Endothelial cell of umbilical vein (primary cell): Measurements from ENCODE around the gene KCNH1. TPM values are rescaled to one million over a fixed set of nuclear protein-coding genes. Genes with fewer than 3 reads are reported as not detected.

Experiments
- BruUV-seq: library from RNA; stranded (reverse); fragments of 400-500 nt; replicated peaks from 2 replicates; lab custom pipeline; 2021; lab: Mats Ljungman, UMichigan
- CTCF ChIA-PET: fragments of 300-600, 350-600 bp; sonication (Branson Sonifier 250); formaldehyde crosslinking; loops from one replicate; lab custom pipeline; 2021; ENCODE audit warnings: antibody characterized with exemption, inconsistent platforms; lab: Charles Lee
- POLR2A ChIA-PET: fragments of 300-600, 350-600 bp; sonication (Branson Sonifier 250); formaldehyde crosslinking; loops from one replicate; lab custom pipeline; 2021; ENCODE audit warnings: antibody characterized with exemption, inconsistent platforms; lab: Charles Lee
- DNase-seq: peaks from one replicate; pipeline ENCODE4 v3.0.0-alpha.2; 2011; ENCODE audit warnings: low read depth, low spot score
- FAIRE-seq: peaks from 2 replicates; lab custom pipeline; 2011; peaks lifted over from hg19 to GRCh38; lab: Jason Lieb, UNC
- H2AFZ ChIP-seq: 2 replicates; pipeline ENCODE4 v1.6.0; 2012; ENCODE audit warnings: low read depth, low read length, control low read depth, inconsistent platforms
- H3K27ac ChIP-seq: 2 replicates; pipeline ENCODE4 v1.5.1; 2011; ENCODE audit warnings: low read depth, mild to moderate bottlenecking, control low read depth, low read length, moderate library complexity; ENCODE audit not compliant: insufficient read depth
- H3K27me3 ChIP-seq, 2 experiments: 2 replicates each; pipeline versions ENCODE4 v1.6.0 to v1.6.1; 2011; ENCODE audit warnings: low read length in 2 of 2, mixed read lengths in 1 of 2; ENCODE audit not compliant: control insufficient read depth in 2 of 2, insufficient read depth in 2 of 2
- H3K36me3 ChIP-seq, 2 experiments: 2 replicates in 1 of 2; 3 replicates in 1 of 2; pipeline ENCODE4 v1.5.1; 2011; ENCODE audit warnings: low read length in 2 of 2, mild to moderate bottlenecking in 1 of 2, moderate library complexity in 1 of 2; ENCODE audit not compliant: control insufficient read depth in 2 of 2, insufficient read depth in 2 of 2; ENCODE audit errors: extremely low read depth in 1 of 2
- H3K4me1 ChIP-seq: 3 replicates; pipeline ENCODE4 v1.5.1; 2011; ENCODE audit warnings: mild to moderate bottlenecking, low read length; ENCODE audit not compliant: control insufficient read depth, insufficient read depth; ENCODE audit errors: extremely low read depth
- H3K4me2 ChIP-seq: 2 replicates; pipeline ENCODE4 v1.6.1; 2011; ENCODE audit warnings: low read length, control low read depth, mixed read lengths; ENCODE audit not compliant: insufficient read depth
- H3K4me3 ChIP-seq, 3 experiments: fragments of 200-600 bp in 1 of 3; sonication (generic), shearing (Covaris generic) in 1 of 3; replicated peaks in 1 of 3; 2 replicates each; pipeline ENCODE4 v1.5.1; 2011 to 2016; ENCODE audit warnings: control low read depth in 3 of 3, low read length in 3 of 3, mild to moderate bottlenecking in 2 of 3, inconsistent platforms in 1 of 3, low read depth in 1 of 3, moderate library complexity in 1 of 3; ENCODE audit not compliant: insufficient read depth in 1 of 3
- H3K79me2 ChIP-seq: 2 replicates; pipeline ENCODE4 v1.6.0; 2012; ENCODE audit warnings: low read length, inconsistent platforms; ENCODE audit not compliant: control insufficient read depth, insufficient read depth
- H3K9ac ChIP-seq: replicated peaks from 2 replicates; pipeline ENCODE3; 2011; ENCODE audit warnings: low read length, control low read depth; ENCODE audit not compliant: insufficient read depth; ENCODE audit errors: extremely low read depth
- H3K9me1 ChIP-seq: replicated peaks from 3 replicates; pipeline ENCODE4 v1.6.0; 2011; ENCODE audit warnings: mild to moderate bottlenecking, low read length; ENCODE audit not compliant: control insufficient read depth, insufficient read depth; ENCODE audit errors: extremely low read depth
- H3K9me3 ChIP-seq: replicated peaks from 2 replicates; pipeline ENCODE4 v1.5.1; 2012; ENCODE audit warnings: low read length, inconsistent platforms; ENCODE audit not compliant: control insufficient read depth, insufficient read depth
- H4K20me1 ChIP-seq: replicated peaks from 2 replicates; pipeline ENCODE3; 2011; ENCODE audit warnings: mild to moderate bottlenecking, low read length; ENCODE audit not compliant: control insufficient read depth, insufficient read depth; ENCODE audit errors: extremely low read depth
- CTCF ChIP-seq, 2 donors: IDR thresholded peaks; 1 replicate in 1 of 2; 2 replicates in 1 of 2; pipeline ENCODE4 v1.5.1; 2011; ENCODE audit warnings: low read length in 2 of 2, mild to moderate bottlenecking in 2 of 2, moderate library complexity in 2 of 2, control low read depth in 1 of 2, inconsistent platforms in 1 of 2, low read depth in 1 of 2; ENCODE audit not compliant: insufficient read depth in 1 of 2; ENCODE audit errors: extremely low read depth in 1 of 2
- EZH2 ChIP-seq: IDR thresholded peaks from 2 replicates; pipeline ENCODE4 v1.6.1; 2012; ENCODE audit warnings: borderline replicate concordance, low read depth, mild to moderate bottlenecking, moderate library complexity, low read length, inconsistent platforms; ENCODE audit not compliant: severe bottlenecking
- FOS ChIP-seq: IDR thresholded peaks from 2 replicates; pipeline ENCODE4 v1.6.1; 2011; ENCODE audit warnings: mild to moderate bottlenecking, low read length, moderate library complexity, borderline replicate concordance; ENCODE audit not compliant: insufficient read depth
- GATA2 ChIP-seq: IDR thresholded peaks from 2 replicates; pipeline ENCODE4 v1.7.0; 2011; ENCODE audit warnings: low read depth, mild to moderate bottlenecking, moderate library complexity, mixed read lengths, low read length; ENCODE audit not compliant: insufficient read length, insufficient read depth
- JUN ChIP-seq: IDR thresholded peaks from 2 replicates; pipeline ENCODE4 v1.6.1; 2011; ENCODE audit warnings: borderline replicate concordance, low read depth; ENCODE audit not compliant: insufficient read length, insufficient read depth
- MYC ChIP-seq: IDR thresholded peaks from one replicate; pipeline ENCODE4 v1.6.1; 2011; ENCODE audit warnings: mild to moderate bottlenecking, low read depth, low read length
- POLR2A ChIP-seq: IDR thresholded peaks from 2 replicates; pipeline ENCODE4 v1.6.1; 2012; ENCODE audit warnings: low read depth, mild to moderate bottlenecking, control low read depth, low read length
- POLR2AphosphoS5 ChIP-seq: IDR thresholded peaks from 2 replicates; pipeline ENCODE4 v1.6.1; 2012; ENCODE audit warnings: low read depth, mild to moderate bottlenecking, control low read depth, low read length, moderate library complexity; ENCODE audit not compliant: insufficient read depth
- dilution Hi-C: fragments of 300-500 bp; cut with MboI; formaldehyde crosslinking; loops from one replicate; pipeline ENCODE4 v1.15.0; 2019; ENCODE audit warnings: low sequenced_read_pairs; ENCODE audit not compliant: extremely low pct_ligation_motif_present
- intact Hi-C: fragments of 100-400 bp; cut with micrococcal nuclease; formaldehyde crosslinking; loops from one replicate; pipeline ENCODE4 v1.10.0; 2022
- polyA plus RNA-seq, 4 experiments: library from polyadenylated mRNA; depleted of rRNA in 3 of 4; stranded (reverse) in 3 of 4; unstranded in 1 of 4; fragments of >200 nt; gene quantifications; 2 replicates each; pipeline versions ENCODE4 v1.2.1 to v1.2.3, GENCODE V29; 2011 to 2012; ENCODE audit warnings: missing spikeins in 1 of 4
- total RNA-seq: library from RNA; stranded (reverse); gene quantifications from 2 replicates; pipeline ENCODE4 v1.2.3, GENCODE V29; 2021
- TF ChIP-seq, protein P1 (sequence below): IDR thresholded peaks from 2 replicates; pipeline ENCODE4 v1.6.1; 2011; ENCODE audit not compliant: insufficient read depth, insufficient read length

KCNH1 gene
- total and polyA plus RNA-seq, 2 donors (not counting 3 experiments of a cell fraction or from before 2014, with no cell fraction given), result not detected

- Histone ChIP-seq H3K27me3 (no peaks in the 10 kb centered on the region), H3K27ac (no peak overlapping the region), H3K9me3 (peaks cover 4% of the 10 kb centered on the region), H3K4me3 (no peak overlapping the region), H3K4me2 (no peak overlapping the region), H3K79me2 (no peaks in the 10 kb centered on the region), H3K9ac (no peak overlapping the region), H3K9me1 (no peaks in the 10 kb centered on the region), H4K20me1 (no peaks in the 10 kb centered on the region), H3K36me3 (no peaks in the 10 kb centered on the region), H2AFZ (no peak overlapping the region), H3K4me1 (no peaks in the 10 kb centered on the region)
- ChIA-PET CTCF (no interaction called here), POLR2A (no interaction called here)
- BruUV-seq, result no TSS peak
- FAIRE-seq, result no peak
- intact Hi-C loops (no loop called here), dilution Hi-C loops (no loop called here)
- TF ChIP-seq POLR2AphosphoS5 (no peak), MYC (no peak), POLR2A (no peak), FOS (no peak), EZH2 (no peak), CTCF (IDR thresholded peaks at IDR 0.05; ENCODE audit: extremely low read depth in 1 of 2, insufficient read depth in 1 of 2, low read depth in 1 of 2, low read length in 2 of 2) (no peak), JUN (no peak), GATA2 (no peak)
- TF ChIP-seq, protein P1, sequence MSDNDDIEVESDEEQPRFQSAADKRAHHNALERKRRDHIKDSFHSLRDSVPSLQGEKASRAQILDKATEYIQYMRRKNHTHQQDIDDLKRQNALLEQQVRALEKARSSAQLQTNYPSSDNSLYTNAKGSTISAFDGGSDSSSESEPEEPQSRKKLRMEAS, result no peak
- no peak for DNase-seq
Observed at GRCh38 chr1:210726621-210727020, 407.3 kb downstream of the KCNH1 start.
